ENCODE measurements around the gene CELSR1.

The CELSR1 gene

GRCh38 chr22:46535876-46536536 lies 1.4 kb downstream of the CELSR1 start:
- Histone ChIP-seq H3K4me2 (ENCODE audit: low read depth, low read length) (no peak overlapping the region), H3K4me3 (ENCODE audit: low read length) (no peak overlapping the region), H3F3A (ENCODE audit: insufficient read depth, low read length) (no peaks in the 10 kb centered on the region), H3K9me2 (replicated peaks; ENCODE audit: insufficient read depth, low read length) (no peaks in the 10 kb centered on the region), H3K79me2 (ENCODE audit: low read length) (no peaks in the 10 kb centered on the region), H3K4me1 (ENCODE audit: low read length) (no peaks in the 10 kb centered on the region), H3K36me3 (replicated peaks; ENCODE audit: insufficient read depth, low read length) (no peaks in the 10 kb centered on the region), H3K9me3 (replicated peaks; ENCODE audit: insufficient read depth, low read length) (no peaks in the 10 kb centered on the region), H2AFZ (ENCODE audit: low read length) (no peak overlapping the region), H3K27ac (ENCODE audit: low read length) (no peak overlapping the region), H3K9ac (ENCODE audit: low read length) (no peak overlapping the region), H3K27me3 (replicated peaks; ENCODE audit: insufficient read depth, low read length) (peaks cover 37% of the 10 kb centered on the region), H4K20me1 (ENCODE audit: insufficient read depth, low read length) (no peaks in the 10 kb centered on the region)
- no peak for DNase-seq
- TF ChIP-seq CTCF (IDR thresholded peaks at IDR 0.05; ENCODE audit: low read length) (no peak), EZH2 (optimal IDR thresholded peaks at IDR 0.05; ENCODE audit: low read depth, low read length) (no peak), EZH2phosphoT487 (IDR thresholded peaks at IDR 0.05; ENCODE audit: low read length) (no peak)

GRCh38 chr22:46534901-46535630 lies 2.4 kb downstream of the CELSR1 start:
- no peak overlapping the region for H3K27ac ChIP-seq (ENCODE audit: low read length)
- no peak for DNase-seq
- no peaks in the 10 kb centered on the region for H3K79me2 ChIP-seq (ENCODE audit: low read length)
- H3K4me3 ChIP-seq (ENCODE audit: low read length), result no peak overlapping the region
- no peaks in the 10 kb centered on the region for H3K9me2 ChIP-seq (replicated peaks; ENCODE audit: insufficient read depth, low read length)
- TF ChIP-seq EZH2 (optimal IDR thresholded peaks at IDR 0.05; ENCODE audit: low read depth, low read length), result no peak
- TF ChIP-seq EZH2phosphoT487 (IDR thresholded peaks at IDR 0.05; ENCODE audit: low read length), result no peak
- TF ChIP-seq CTCF (IDR thresholded peaks at IDR 0.05; ENCODE audit: low read length), result no peak
- no peaks in the 10 kb centered on the region for H3K4me1 ChIP-seq (ENCODE audit: low read length)
- no peak overlapping the region for H3K4me2 ChIP-seq (ENCODE audit: low read depth, low read length)
- H3K27me3 ChIP-seq (replicated peaks; ENCODE audit: insufficient read depth, low read length), result peaks cover 37% of the 10 kb centered on the region
- no peaks in the 10 kb centered on the region for H3K9me3 ChIP-seq (replicated peaks; ENCODE audit: insufficient read depth, low read length)
- no peaks in the 10 kb centered on the region for H3K36me3 ChIP-seq (replicated peaks; ENCODE audit: insufficient read depth, low read length)
- no peaks in the 10 kb centered on the region for H3F3A ChIP-seq (ENCODE audit: insufficient read depth, low read length)
- H3K9ac ChIP-seq (ENCODE audit: low read length), result no peak overlapping the region
- no peak overlapping the region for H2AFZ ChIP-seq (ENCODE audit: low read length)
- H4K20me1 ChIP-seq (ENCODE audit: insufficient read depth, low read length), result no peaks in the 10 kb centered on the region

DNA sequence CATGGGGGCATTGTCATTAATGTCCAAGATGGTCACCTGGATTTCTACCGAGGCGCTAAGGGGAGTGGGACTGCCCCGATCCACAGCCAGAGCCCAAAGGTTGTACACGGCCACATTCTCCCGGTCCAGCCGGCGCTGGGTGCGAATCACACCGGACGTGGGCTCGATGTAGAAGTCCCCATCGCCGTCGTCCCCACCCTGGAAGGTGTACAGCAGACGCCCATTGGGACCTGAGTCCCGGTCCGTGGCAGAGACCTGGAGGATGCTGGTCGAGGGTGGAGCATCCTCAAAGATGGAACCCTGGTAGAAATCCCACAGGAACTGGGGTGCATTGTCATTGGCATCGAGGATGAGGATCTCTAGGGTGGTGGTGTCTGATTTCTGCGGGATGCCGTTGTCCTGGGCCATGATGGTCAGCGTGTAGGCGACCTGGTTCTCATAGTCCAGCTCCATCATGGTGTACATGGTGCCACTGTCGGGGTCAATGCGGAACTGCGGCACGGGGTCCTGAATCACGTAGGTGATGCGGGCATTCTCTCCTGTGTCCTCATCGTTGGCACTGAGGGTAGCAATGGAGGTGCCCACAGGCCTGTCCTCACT lies 3.1 kb downstream of the CELSR1 start:
- Histone ChIP-seq H3K9me3 (replicated peaks; ENCODE audit: insufficient read depth, low read length) (no peaks in the 10 kb centered on the region), H3K9ac (ENCODE audit: low read length) (no peak overlapping the region), H4K20me1 (ENCODE audit: insufficient read depth, low read length) (no peaks in the 10 kb centered on the region), H3K4me2 (ENCODE audit: low read depth, low read length) (no peak overlapping the region), H3K27ac (ENCODE audit: low read length) (no peak overlapping the region), H2AFZ (ENCODE audit: low read length) (no peak overlapping the region), H3K79me2 (ENCODE audit: low read length) (no peaks in the 10 kb centered on the region), H3K4me3 (ENCODE audit: low read length) (no peak overlapping the region), H3K36me3 (replicated peaks; ENCODE audit: insufficient read depth, low read length) (no peaks in the 10 kb centered on the region), H3F3A (ENCODE audit: insufficient read depth, low read length) (no peaks in the 10 kb centered on the region), H3K27me3 (replicated peaks; ENCODE audit: insufficient read depth, low read length) (peaks cover 37% of the 10 kb centered on the region), H3K9me2 (replicated peaks; ENCODE audit: insufficient read depth, low read length) (no peaks in the 10 kb centered on the region), H3K4me1 (ENCODE audit: low read length) (no peaks in the 10 kb centered on the region)
- no peak for DNase-seq
- TF ChIP-seq CTCF (IDR thresholded peaks at IDR 0.05; ENCODE audit: low read length) (no peak), EZH2phosphoT487 (IDR thresholded peaks at IDR 0.05; ENCODE audit: low read length) (no peak), EZH2 (optimal IDR thresholded peaks at IDR 0.05; ENCODE audit: low read depth, low read length) (no peak)
